ENCODE measurements around the gene SLIT1. TPM values are rescaled to one million over a fixed set of nuclear protein-coding genes. Genes with fewer than 3 reads are reported as not detected.

SLIT1 gene
- total RNA-seq, 1 donor from 2014 or later, result 55.7 TPM

GRCh38 chr10:97115846-97116245 lies 69.9 kb downstream of the SLIT1 start:
- no peak overlapping the region for H3K4me3 Mint-ChIP-seq
- TF ChIP-seq CTCF (conservative IDR thresholded peaks at IDR 0.05), result no peak

GRCh38 chr10:97111615-97112014 lies 74.1 kb downstream of the SLIT1 start:
- H3K27ac Mint-ChIP-seq, result no peak overlapping the region
- peaks cover 7% of the 10 kb centered on the region for H3K4me1 Mint-ChIP-seq (ENCODE audit: unreplicated experiment)
- peaks cover 12% of the 10 kb centered on the region for H3K27me3 Mint-ChIP-seq
- no peak for TF ChIP-seq CTCF (conservative IDR thresholded peaks at IDR 0.05)
- DNase-seq (ENCODE audit: extremely low spot score, unreplicated experiment), result no peak
- H3K4me3 Mint-ChIP-seq, result no peak overlapping the region
- no peaks in the 10 kb centered on the region for H3K9me3 Mint-ChIP-seq
- H3K36me3 Mint-ChIP-seq, result no peaks in the 10 kb centered on the region

More at GRCh38 chr10:97115846-97116245, 69.9 kb downstream of the SLIT1 start:
- Mint-ChIP-seq H3K9me3 (no peaks in the 10 kb centered on the region), H3K36me3 (no peaks in the 10 kb centered on the region), H3K27me3 (peaks cover 5% of the 10 kb centered on the region), H3K4me1 (ENCODE audit: unreplicated experiment) (peaks cover 18% of the 10 kb centered on the region), H3K27ac (no peak overlapping the region)
- no peak for DNase-seq (ENCODE audit: extremely low spot score, unreplicated experiment)

- no peaks in the 10 kb centered on the region for H3K36me3 Mint-ChIP-seq
- peaks cover 23% of the 10 kb centered on the region for H3K4me1 Mint-ChIP-seq (ENCODE audit: unreplicated experiment)
- no peak overlapping the region for H3K4me3 Mint-ChIP-seq
- no peak for TF ChIP-seq CTCF (conservative IDR thresholded peaks at IDR 0.05)
- DNase-seq (ENCODE audit: extremely low spot score, unreplicated experiment), result no peak
- H3K9me3 Mint-ChIP-seq, result no peaks in the 10 kb centered on the region
- peaks cover 15% of the 10 kb centered on the region for H3K27me3 Mint-ChIP-seq
- no peak overlapping the region for H3K27ac Mint-ChIP-seq
Observed at GRCh38 chr10:97109547-97109946, 76.2 kb downstream of the SLIT1 start.

GRCh38 chr10:97107551-97107950 lies 78.2 kb downstream of the SLIT1 start:
- DNase-seq (ENCODE audit: extremely low spot score, unreplicated experiment), result no peak
- Mint-ChIP-seq H3K4me3 (no peak overlapping the region), H3K9me3 (no peaks in the 10 kb centered on the region), H3K4me1 (ENCODE audit: unreplicated experiment) (peaks cover 39% of the 10 kb centered on the region), H3K27me3 (peaks cover 15% of the 10 kb centered on the region), H3K27ac (no peak overlapping the region), H3K36me3 (no peaks in the 10 kb centered on the region)
- TF ChIP-seq CTCF (conservative IDR thresholded peaks at IDR 0.05), result no peak

GRCh38 chr10:97106207-97106606 lies 79.6 kb downstream of the SLIT1 start:
- DNase-seq (ENCODE audit: extremely low spot score, unreplicated experiment), result no peak
- H3K36me3 Mint-ChIP-seq, result no peaks in the 10 kb centered on the region
- no peak for TF ChIP-seq CTCF (conservative IDR thresholded peaks at IDR 0.05)
- no peak overlapping the region for H3K27ac Mint-ChIP-seq
- peaks cover 12% of the 10 kb centered on the region for H3K27me3 Mint-ChIP-seq
- H3K9me3 Mint-ChIP-seq, result no peaks in the 10 kb centered on the region
- H3K4me1 Mint-ChIP-seq (ENCODE audit: unreplicated experiment), result peaks cover 41% of the 10 kb centered on the region
- no peak overlapping the region for H3K4me3 Mint-ChIP-seq

- H3K4me3 Mint-ChIP-seq, result no peak overlapping the region
- no peak for TF ChIP-seq CTCF (conservative IDR thresholded peaks at IDR 0.05)
- H3K36me3 Mint-ChIP-seq, result no peaks in the 10 kb centered on the region
- no peak for DNase-seq (ENCODE audit: extremely low spot score, unreplicated experiment)
- H3K27ac Mint-ChIP-seq, result no peak overlapping the region
- no peaks in the 10 kb centered on the region for H3K9me3 Mint-ChIP-seq
- H3K4me1 Mint-ChIP-seq (ENCODE audit: unreplicated experiment), result peaks cover 39% of the 10 kb centered on the region
- H3K27me3 Mint-ChIP-seq, result peaks cover 10% of the 10 kb centered on the region
Observed at GRCh38 chr10:97105303-97105702, 80.5 kb downstream of the SLIT1 start.
